Neural cell (in vitro differentiated cells): ENCODE results near the gene TAS1R2. TPM values are rescaled to one million over a fixed set of nuclear protein-coding genes. Genes with fewer than 3 reads are reported as not detected.
A peak's percentile ranks its signal among the peaks of the same experiment; 100 is the strongest.

Experiments used
- H2AFZ ChIP-seq: fragments of 200-600, 300-800 bp; sonication (generic), shearing (Covaris generic); 2 replicates; pipeline ENCODE4 v1.6.0; 2014; ENCODE audit warnings: low read depth, mild to moderate bottlenecking, antibody characterized with exemption, low read length, moderate library complexity
- H3F3A ChIP-seq: fragments of 200-600 bp; shearing (Covaris generic); 2 replicates; pipeline ENCODE4 v1.6.1; 2016; ENCODE audit warnings: mild to moderate bottlenecking, moderate library complexity, mixed read lengths, antibody characterized with exemption, low read length; ENCODE audit not compliant: insufficient read depth, poor library complexity, severe bottlenecking
- H3K27ac ChIP-seq: fragments of 200-600, 300-800 bp; sonication (generic), shearing (Covaris generic); 2 replicates; pipeline ENCODE4 v1.5.1; 2014; ENCODE audit warnings: mild to moderate bottlenecking, low read length, moderate library complexity
- H3K27me3 ChIP-seq: fragments of 300-800, 200-600 bp; sonication (generic), shearing (Covaris generic); 2 replicates; pipeline ENCODE4 v1.6.0; 2014; ENCODE audit warnings: mild to moderate bottlenecking, low read depth, low read length, moderate library complexity; ENCODE audit not compliant: insufficient read depth
- H3K36me3 ChIP-seq: fragments of 300-800, 200-600 bp; sonication (generic), shearing (Covaris generic); 2 replicates; pipeline ENCODE4 v1.5.1; 2014; ENCODE audit warnings: mild to moderate bottlenecking, antibody characterized with exemption, low read length, moderate library complexity; ENCODE audit not compliant: insufficient read depth
- H3K4me2 ChIP-seq: fragments of 300-800, 200-600 bp; sonication (generic), shearing (Covaris generic); 2 replicates; pipeline ENCODE4 v1.6.0; 2014; ENCODE audit warnings: mild to moderate bottlenecking, low read length
- H3K4me3 ChIP-seq: fragments of 300-800, 200-600 bp; sonication (generic), shearing (Covaris generic); 2 replicates; pipeline ENCODE4 v1.5.1; 2014; ENCODE audit warnings: mild to moderate bottlenecking, low read length, moderate library complexity
- H3K79me2 ChIP-seq: fragments of 200-600 bp; shearing (Covaris generic); replicated peaks from 2 replicates; pipeline ENCODE4 v1.6.0; 2014; ENCODE audit warnings: mild to moderate bottlenecking, low read length, moderate library complexity; ENCODE audit not compliant: insufficient read depth
- H3K9ac ChIP-seq: fragments of 300-800, 200-600 bp; sonication (generic), shearing (Covaris generic); 2 replicates; pipeline ENCODE4 v1.6.1; 2016; ENCODE audit warnings: mild to moderate bottlenecking, low read length, mixed read lengths
- H3K9me2 ChIP-seq: fragments of 200-600 bp; shearing (Covaris generic); 2 replicates; pipeline ENCODE4 v1.6.1; 2016; ENCODE audit warnings: mild to moderate bottlenecking, low read length, mixed read lengths; ENCODE audit not compliant: insufficient read depth
- H3K9me3 ChIP-seq: fragments of 200-600, 300-800 bp; sonication (generic), shearing (Covaris generic); 2 replicates; pipeline ENCODE4 v1.6.1; 2016; ENCODE audit warnings: mild to moderate bottlenecking, mixed run types, low read length, moderate library complexity, mixed read lengths
- H4K20me1 ChIP-seq: fragments of 200-600 bp; shearing (Covaris generic); 2 replicates; pipeline ENCODE4 v1.6.1; 2016; ENCODE audit warnings: mild to moderate bottlenecking, mixed run types; ENCODE audit not compliant: insufficient read depth
- EP300 ChIP-seq: fragments of 450-650 bp; conservative IDR thresholded peaks from 2 replicates; pipeline ENCODE4 v1.6.1; 2014; ENCODE audit warnings: antibody characterized with exemption, mild to moderate bottlenecking, moderate library complexity; ENCODE audit not compliant: poor library complexity, severe bottlenecking
- EZH2 ChIP-seq: fragments of 200-600, 300-800 bp; shearing (Covaris generic), sonication (generic); IDR thresholded peaks from 2 replicates; pipeline ENCODE4 v1.6.1; 2014; ENCODE audit warnings: antibody characterized with exemption, low read length, borderline replicate concordance, mild to moderate bottlenecking; ENCODE audit not compliant: insufficient read depth, poor library complexity, severe bottlenecking
- MXI1 ChIP-seq: fragments of 450-650 bp; conservative IDR thresholded peaks from 2 replicates; pipeline ENCODE4 v1.6.1; 2014; ENCODE audit warnings: antibody characterized with exemption, mild to moderate bottlenecking; ENCODE audit not compliant: poor library complexity, severe bottlenecking
- POLR2AphosphoS5 ChIP-seq: IDR thresholded peaks from 2 replicates; pipeline ENCODE4 v1.6.1; 2012
- RAD21 ChIP-seq: fragments of 450-650 bp; conservative IDR thresholded peaks from 2 replicates; pipeline ENCODE4 v1.6.1; 2014; ENCODE audit warnings: antibody characterized with exemption, mild to moderate bottlenecking, moderate library complexity
- SMC3 ChIP-seq: fragments of 450-650 bp; conservative IDR thresholded peaks from 2 replicates; pipeline ENCODE4 v1.6.1; 2014; ENCODE audit warnings: antibody characterized with exemption, mild to moderate bottlenecking, moderate library complexity; ENCODE audit not compliant: poor library complexity
- TAF1 ChIP-seq: IDR thresholded peaks from 2 replicates; pipeline ENCODE4 v1.6.1; 2012; ENCODE audit warnings: low read depth
- polyA plus RNA-seq: library from polyadenylated mRNA; depleted of rRNA; stranded (reverse); fragments of >200 nt; gene quantifications from 2 replicates; pipeline ENCODE4 v1.2.3, GENCODE V29; 2014
- TF ChIP-seq, protein P1 (sequence below): fragments of 450-650 bp; IDR thresholded peaks from 2 replicates; pipeline ENCODE4 v1.5.1; 2014; ENCODE audit warnings: antibody characterized with exemption, mild to moderate bottlenecking, moderate library complexity; ENCODE audit not compliant: poor library complexity, severe bottlenecking
- TF ChIP-seq, protein P2 (sequence below): IDR thresholded peaks from 2 replicates; pipeline ENCODE4 v1.6.1; 2012; ENCODE audit warnings: borderline replicate concordance

Gene TAS1R2
- polyA plus RNA-seq, 1 donor from 2014 or later: not detected

DNA sequence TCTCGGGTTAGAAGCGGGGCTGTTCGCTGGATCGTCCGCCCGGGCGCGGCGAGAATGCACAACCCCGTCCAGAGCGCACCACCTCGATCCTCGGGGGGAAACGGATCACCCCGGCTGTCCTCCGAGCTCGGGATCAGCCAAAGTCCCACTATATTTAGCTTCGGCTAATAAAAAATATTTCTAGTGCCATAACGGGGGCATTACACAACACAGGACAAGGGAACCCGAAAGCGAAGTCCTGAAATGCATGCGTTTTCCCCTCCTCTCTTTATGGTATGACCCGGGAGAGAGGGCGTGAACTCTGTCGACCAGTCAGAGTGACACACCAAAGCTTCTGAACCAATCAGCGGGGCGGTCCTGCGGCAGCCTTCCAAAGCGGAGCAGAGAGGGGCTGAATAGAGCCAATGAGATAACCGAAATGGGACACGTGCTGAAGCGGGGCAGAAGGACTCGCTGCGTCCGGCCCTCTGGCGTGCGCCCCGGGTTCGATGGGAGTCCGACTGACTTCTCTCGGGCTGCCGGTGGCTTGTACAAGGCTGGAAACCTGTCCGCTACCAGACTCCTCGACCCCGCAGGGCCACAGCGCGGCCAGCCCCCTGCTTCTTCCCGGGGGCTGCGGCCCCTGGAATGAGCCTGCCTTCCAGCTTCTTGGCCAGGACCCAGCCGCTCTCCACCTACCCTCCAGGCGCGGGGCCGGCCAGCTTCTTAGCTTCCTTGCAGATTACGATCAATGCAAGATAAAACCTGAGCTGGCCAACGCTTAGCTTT lies 43.2 kb upstream of the TAS1R2 start, which contains the start of gene ALDH4A1:
TSS of gene ALDH4A1 (minus strand) at position 33 of the 768 bp plus-strand sequence. CDS start at position 1, 32 bp downstream.
- Histone ChIP-seq H3K4me3 (peak within 1 kb of the TSS; percentile 86), H3K36me3 (no peaks in the 10 kb centered on the region), H2AFZ (peak within 1 kb of the TSS; percentile 71), H3K79me2 (no peaks in the 10 kb centered on the region), H3K27ac (peak within 1 kb of the TSS; percentile 68), H3F3A (no peaks in the 10 kb centered on the region), H3K27me3 (no peaks in the 10 kb centered on the region), H3K4me2 (peak within 1 kb of the TSS; percentile 77), H3K9me3 (no peaks in the 10 kb centered on the region), H3K9ac (peak within 1 kb of the TSS; percentile 74), H3K9me2 (no peaks in the 10 kb centered on the region), H4K20me1 (no peaks in the 10 kb centered on the region)
- TF ChIP-seq, protein P1, sequence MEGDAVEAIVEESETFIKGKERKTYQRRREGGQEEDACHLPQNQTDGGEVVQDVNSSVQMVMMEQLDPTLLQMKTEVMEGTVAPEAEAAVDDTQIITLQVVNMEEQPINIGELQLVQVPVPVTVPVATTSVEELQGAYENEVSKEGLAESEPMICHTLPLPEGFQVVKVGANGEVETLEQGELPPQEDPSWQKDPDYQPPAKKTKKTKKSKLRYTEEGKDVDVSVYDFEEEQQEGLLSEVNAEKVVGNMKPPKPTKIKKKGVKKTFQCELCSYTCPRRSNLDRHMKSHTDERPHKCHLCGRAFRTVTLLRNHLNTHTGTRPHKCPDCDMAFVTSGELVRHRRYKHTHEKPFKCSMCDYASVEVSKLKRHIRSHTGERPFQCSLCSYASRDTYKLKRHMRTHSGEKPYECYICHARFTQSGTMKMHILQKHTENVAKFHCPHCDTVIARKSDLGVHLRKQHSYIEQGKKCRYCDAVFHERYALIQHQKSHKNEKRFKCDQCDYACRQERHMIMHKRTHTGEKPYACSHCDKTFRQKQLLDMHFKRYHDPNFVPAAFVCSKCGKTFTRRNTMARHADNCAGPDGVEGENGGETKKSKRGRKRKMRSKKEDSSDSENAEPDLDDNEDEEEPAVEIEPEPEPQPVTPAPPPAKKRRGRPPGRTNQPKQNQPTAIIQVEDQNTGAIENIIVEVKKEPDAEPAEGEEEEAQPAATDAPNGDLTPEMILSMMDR: no peak
- TF ChIP-seq TAF1: no peak
- TF ChIP-seq MXI1: peak; percentile 68
- TF ChIP-seq, protein P2, sequence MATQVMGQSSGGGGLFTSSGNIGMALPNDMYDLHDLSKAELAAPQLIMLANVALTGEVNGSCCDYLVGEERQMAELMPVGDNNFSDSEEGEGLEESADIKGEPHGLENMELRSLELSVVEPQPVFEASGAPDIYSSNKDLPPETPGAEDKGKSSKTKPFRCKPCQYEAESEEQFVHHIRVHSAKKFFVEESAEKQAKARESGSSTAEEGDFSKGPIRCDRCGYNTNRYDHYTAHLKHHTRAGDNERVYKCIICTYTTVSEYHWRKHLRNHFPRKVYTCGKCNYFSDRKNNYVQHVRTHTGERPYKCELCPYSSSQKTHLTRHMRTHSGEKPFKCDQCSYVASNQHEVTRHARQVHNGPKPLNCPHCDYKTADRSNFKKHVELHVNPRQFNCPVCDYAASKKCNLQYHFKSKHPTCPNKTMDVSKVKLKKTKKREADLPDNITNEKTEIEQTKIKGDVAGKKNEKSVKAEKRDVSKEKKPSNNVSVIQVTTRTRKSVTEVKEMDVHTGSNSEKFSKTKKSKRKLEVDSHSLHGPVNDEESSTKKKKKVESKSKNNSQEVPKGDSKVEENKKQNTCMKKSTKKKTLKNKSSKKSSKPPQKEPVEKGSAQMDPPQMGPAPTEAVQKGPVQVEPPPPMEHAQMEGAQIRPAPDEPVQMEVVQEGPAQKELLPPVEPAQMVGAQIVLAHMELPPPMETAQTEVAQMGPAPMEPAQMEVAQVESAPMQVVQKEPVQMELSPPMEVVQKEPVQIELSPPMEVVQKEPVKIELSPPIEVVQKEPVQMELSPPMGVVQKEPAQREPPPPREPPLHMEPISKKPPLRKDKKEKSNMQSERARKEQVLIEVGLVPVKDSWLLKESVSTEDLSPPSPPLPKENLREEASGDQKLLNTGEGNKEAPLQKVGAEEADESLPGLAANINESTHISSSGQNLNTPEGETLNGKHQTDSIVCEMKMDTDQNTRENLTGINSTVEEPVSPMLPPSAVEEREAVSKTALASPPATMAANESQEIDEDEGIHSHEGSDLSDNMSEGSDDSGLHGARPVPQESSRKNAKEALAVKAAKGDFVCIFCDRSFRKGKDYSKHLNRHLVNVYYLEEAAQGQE: no peak
- peak; percentile 21 for TF ChIP-seq SMC3
- TF ChIP-seq POLR2AphosphoS5: peak; percentile 12

DNA sequence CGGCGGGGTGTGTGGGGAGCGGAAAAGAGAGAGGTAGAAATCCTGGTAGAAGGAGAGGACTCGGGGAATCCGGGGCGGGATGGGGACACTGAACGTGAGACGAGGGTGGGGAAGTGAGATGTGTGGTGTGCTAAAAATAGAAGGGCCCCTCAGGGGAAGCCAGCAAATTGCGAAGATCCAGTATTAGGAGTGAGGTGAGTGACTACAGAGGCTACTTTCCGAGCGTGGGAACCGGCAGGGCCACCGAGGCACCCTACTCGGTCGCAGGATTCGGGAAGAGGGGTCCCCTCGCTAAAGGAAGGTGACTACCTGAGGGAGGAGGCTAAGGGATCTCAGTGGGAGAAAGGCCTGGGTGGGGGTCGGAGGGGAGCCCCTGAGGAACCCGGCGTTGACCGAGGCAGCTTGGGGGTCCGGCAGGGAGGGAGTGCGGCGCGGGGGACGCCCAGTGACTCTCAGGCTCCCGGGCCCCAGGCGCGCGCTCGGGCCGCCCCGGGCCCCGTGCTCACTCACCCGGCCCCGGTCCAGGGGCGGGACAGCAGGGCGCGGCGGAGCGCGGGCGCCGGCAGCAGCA lies 42.6 kb upstream of the TAS1R2 start:
- no peaks in the 10 kb centered on the region for H3F3A ChIP-seq
- H2AFZ ChIP-seq: peak overlapping the region; percentile 34
- H3K27me3 ChIP-seq: no peaks in the 10 kb centered on the region
- no peaks in the 10 kb centered on the region for H3K36me3 ChIP-seq
- no peaks in the 10 kb centered on the region for H4K20me1 ChIP-seq
- H3K9ac ChIP-seq: peak overlapping the region; percentile 74
- H3K27ac ChIP-seq: peak overlapping the region; percentile 68
- TF ChIP-seq, protein P1: no peak
- TF ChIP-seq SMC3 (peak; percentile 13), EZH2 (no peak), RAD21 (no peak), EP300 (no peak)
- H3K9me3 ChIP-seq: no peaks in the 10 kb centered on the region
- peak overlapping the region; percentile 74 for H3K4me2 ChIP-seq
- H3K79me2 ChIP-seq: no peaks in the 10 kb centered on the region
- H3K4me3 ChIP-seq: peak overlapping the region; percentile 86
- H3K9me2 ChIP-seq: no peaks in the 10 kb centered on the region
